Measurements from ENCODE around the gene TNS2.

DNA sequence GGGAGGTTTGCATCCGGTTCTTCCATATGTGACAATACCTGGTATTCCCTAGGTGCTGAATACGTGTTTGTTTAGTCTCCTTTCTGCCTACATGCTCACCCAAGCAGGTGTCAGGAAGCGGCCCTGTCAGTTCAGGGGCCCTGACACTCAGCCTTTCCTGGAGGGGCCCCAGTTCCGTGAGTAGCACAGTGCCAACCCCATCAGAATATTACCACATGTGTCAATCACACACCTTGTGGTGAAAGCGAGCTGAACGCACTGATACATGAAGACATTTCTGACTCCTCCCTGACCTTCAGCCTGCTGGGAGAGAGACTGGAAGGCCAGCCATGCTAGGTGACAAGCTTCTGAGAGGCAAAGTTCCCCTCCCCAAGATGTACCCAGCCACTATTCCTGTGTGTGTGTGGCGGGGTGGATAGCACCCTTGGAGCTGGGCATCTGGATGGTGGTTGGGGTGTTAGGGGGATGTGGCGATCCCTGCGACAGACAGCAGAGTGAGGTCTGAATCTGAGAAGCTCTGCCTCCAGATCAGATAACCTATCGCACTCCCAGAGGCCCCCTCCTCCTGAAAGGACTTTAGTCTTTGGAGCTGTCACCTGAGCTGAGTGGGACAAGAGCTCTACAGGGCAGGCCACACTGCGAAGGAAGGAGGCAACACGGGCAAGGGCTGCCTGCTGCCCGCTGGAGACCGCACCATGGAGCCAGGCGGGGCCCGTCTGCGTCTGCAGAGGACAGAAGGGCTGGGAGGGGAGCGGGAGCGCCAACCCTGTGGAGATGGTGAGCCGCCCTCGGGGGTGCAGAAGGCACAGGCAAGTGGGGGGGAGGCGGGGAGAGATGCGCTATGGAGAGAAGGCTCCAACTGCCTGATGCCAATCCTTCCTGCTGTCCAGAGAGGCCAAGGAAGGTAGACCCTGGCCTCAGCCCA is 53.3 kb downstream of the TNS2 start, which contains the start of gene SOAT2:
- TF ChIP-seq, protein P1, sequence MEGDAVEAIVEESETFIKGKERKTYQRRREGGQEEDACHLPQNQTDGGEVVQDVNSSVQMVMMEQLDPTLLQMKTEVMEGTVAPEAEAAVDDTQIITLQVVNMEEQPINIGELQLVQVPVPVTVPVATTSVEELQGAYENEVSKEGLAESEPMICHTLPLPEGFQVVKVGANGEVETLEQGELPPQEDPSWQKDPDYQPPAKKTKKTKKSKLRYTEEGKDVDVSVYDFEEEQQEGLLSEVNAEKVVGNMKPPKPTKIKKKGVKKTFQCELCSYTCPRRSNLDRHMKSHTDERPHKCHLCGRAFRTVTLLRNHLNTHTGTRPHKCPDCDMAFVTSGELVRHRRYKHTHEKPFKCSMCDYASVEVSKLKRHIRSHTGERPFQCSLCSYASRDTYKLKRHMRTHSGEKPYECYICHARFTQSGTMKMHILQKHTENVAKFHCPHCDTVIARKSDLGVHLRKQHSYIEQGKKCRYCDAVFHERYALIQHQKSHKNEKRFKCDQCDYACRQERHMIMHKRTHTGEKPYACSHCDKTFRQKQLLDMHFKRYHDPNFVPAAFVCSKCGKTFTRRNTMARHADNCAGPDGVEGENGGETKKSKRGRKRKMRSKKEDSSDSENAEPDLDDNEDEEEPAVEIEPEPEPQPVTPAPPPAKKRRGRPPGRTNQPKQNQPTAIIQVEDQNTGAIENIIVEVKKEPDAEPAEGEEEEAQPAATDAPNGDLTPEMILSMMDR (conservative IDR thresholded peaks at IDR 0.05 in 1 of 2, IDR thresholded peaks at IDR 0.05 in 1 of 2; ENCODE audit: extremely low read depth in 1 of 2, insufficient read depth in 1 of 2, low read depth in 1 of 2, low read length in 2 of 2), result no peak
- no peak for TF ChIP-seq EZH2 (IDR thresholded peaks at IDR 0.05; ENCODE audit: borderline replicate concordance, low read length)

Data from mammary epithelial cell (primary cell).